Measurements from ENCODE around the gene BTC.

BTC gene

GRCh38 chr4:74734995-74735394, 59.3 kb downstream of the BTC start:
- TF ChIP-seq ZBTB7A (IDR thresholded peaks at IDR 0.05; ENCODE audit: low read depth) (no peak), TAF1 (IDR thresholded peaks at IDR 0.05; ENCODE audit: low read depth) (no peak), TCF12 (IDR thresholded peaks at IDR 0.05; ENCODE audit: low read depth) (no peak), MAX (IDR thresholded peaks at IDR 0.05) (no peak), REST (IDR thresholded peaks at IDR 0.05; ENCODE audit: low read depth) (no peak), YY1 (IDR thresholded peaks at IDR 0.05; ENCODE audit: low read depth) (no peak), RAD21 (IDR thresholded peaks at IDR 0.05; ENCODE audit: low read depth) (no peak), CREB1 (IDR thresholded peaks at IDR 0.05; ENCODE audit: low read depth) (no peak), FOXM1 (IDR thresholded peaks at IDR 0.05; ENCODE audit: borderline replicate concordance, low read depth) (no peak), NFIC (IDR thresholded peaks at IDR 0.05) (no peak), USF1 (IDR thresholded peaks at IDR 0.05) (no peak), TEAD4 (IDR thresholded peaks at IDR 0.05) (no peak), EGR1 (IDR thresholded peaks at IDR 0.05) (no peak), CEBPB (IDR thresholded peaks at IDR 0.05) (no peak), EP300 (IDR thresholded peaks at IDR 0.05; ENCODE audit: borderline replicate concordance) (no peak)

- TF ChIP-seq RAD21 (IDR thresholded peaks at IDR 0.05; ENCODE audit: low read depth) (no peak), CREB1 (IDR thresholded peaks at IDR 0.05; ENCODE audit: low read depth) (no peak), FOXM1 (IDR thresholded peaks at IDR 0.05; ENCODE audit: borderline replicate concordance, low read depth) (no peak), TEAD4 (IDR thresholded peaks at IDR 0.05) (no peak), USF1 (IDR thresholded peaks at IDR 0.05) (no peak), YY1 (IDR thresholded peaks at IDR 0.05; ENCODE audit: low read depth) (no peak), ZBTB7A (IDR thresholded peaks at IDR 0.05; ENCODE audit: low read depth) (no peak), REST (IDR thresholded peaks at IDR 0.05; ENCODE audit: low read depth) (no peak)
Observed at GRCh38 chr4:74733756-74734155, 60.6 kb downstream of the BTC start.

GRCh38 chr4:74724979-74725378, 69.3 kb downstream of the BTC start:
- TF ChIP-seq FOXM1 (IDR thresholded peaks at IDR 0.05; ENCODE audit: borderline replicate concordance, low read depth) (no peak), YY1 (IDR thresholded peaks at IDR 0.05; ENCODE audit: low read depth) (no peak), TAF1 (IDR thresholded peaks at IDR 0.05; ENCODE audit: low read depth) (no peak), TEAD4 (IDR thresholded peaks at IDR 0.05) (no peak), USF1 (IDR thresholded peaks at IDR 0.05) (no peak), TCF12 (IDR thresholded peaks at IDR 0.05; ENCODE audit: low read depth) (no peak), CREB1 (IDR thresholded peaks at IDR 0.05; ENCODE audit: low read depth) (no peak), NFIC (IDR thresholded peaks at IDR 0.05) (no peak), REST (IDR thresholded peaks at IDR 0.05; ENCODE audit: low read depth) (no peak), EGR1 (IDR thresholded peaks at IDR 0.05) (no peak), ZBTB7A (IDR thresholded peaks at IDR 0.05; ENCODE audit: low read depth) (no peak), MAX (IDR thresholded peaks at IDR 0.05) (no peak), RAD21 (IDR thresholded peaks at IDR 0.05; ENCODE audit: low read depth) (no peak)

- no peak for TF ChIP-seq CREB1 (IDR thresholded peaks at IDR 0.05; ENCODE audit: low read depth)
- TF ChIP-seq USF1 (IDR thresholded peaks at IDR 0.05): no peak
- TF ChIP-seq FOXM1 (IDR thresholded peaks at IDR 0.05; ENCODE audit: borderline replicate concordance, low read depth): no peak
- no peak for TF ChIP-seq REST (IDR thresholded peaks at IDR 0.05; ENCODE audit: low read depth)
- TF ChIP-seq YY1 (IDR thresholded peaks at IDR 0.05; ENCODE audit: low read depth): no peak
- TF ChIP-seq TAF1 (IDR thresholded peaks at IDR 0.05; ENCODE audit: low read depth): no peak
- TF ChIP-seq NFIC (IDR thresholded peaks at IDR 0.05): no peak
- TF ChIP-seq RAD21 (IDR thresholded peaks at IDR 0.05; ENCODE audit: low read depth): no peak
- TF ChIP-seq TEAD4 (IDR thresholded peaks at IDR 0.05): no peak
- TF ChIP-seq ZBTB7A (IDR thresholded peaks at IDR 0.05; ENCODE audit: low read depth): no peak
- TF ChIP-seq CEBPB (IDR thresholded peaks at IDR 0.05): no peak
- no peak for TF ChIP-seq MAX (IDR thresholded peaks at IDR 0.05)
- no peak for TF ChIP-seq EP300 (IDR thresholded peaks at IDR 0.05; ENCODE audit: borderline replicate concordance)
- TF ChIP-seq TCF12 (IDR thresholded peaks at IDR 0.05; ENCODE audit: low read depth): no peak
- TF ChIP-seq EGR1 (IDR thresholded peaks at IDR 0.05): no peak
Observed at GRCh38 chr4:74716436-74716765, 77.9 kb downstream of the BTC start.
